ENCODE measurements around the gene PRKCE. TPM values are rescaled to one million over a fixed set of nuclear protein-coding genes. Genes with fewer than 3 reads are reported as not detected.

Gene PRKCE
- total RNA-seq, 1 experiment from 2014 or later, result 4.4 TPM

- Histone ChIP-seq H3K36me3 (ENCODE audit: control insufficient read depth, insufficient read depth, low read length) (no peaks in the 10 kb centered on the region), H3K4me3 (ENCODE audit: low read depth, low read length) (no peak overlapping the region), H3K4me1 (peaks cover 24% of the 10 kb centered on the region), H3K9me3 (no peaks in the 10 kb centered on the region), H3K27me3 (replicated peaks; ENCODE audit: control insufficient read depth, insufficient read depth, low read length) (no peaks in the 10 kb centered on the region)
- H3K36me3 Mint-ChIP-seq (ENCODE audit: insufficient read depth, unreplicated experiment), result no peaks in the 10 kb centered on the region
- no peaks in the 10 kb centered on the region for H3K9me3 Mint-ChIP-seq (ENCODE audit: unreplicated experiment)
- intact Hi-C loops (cut with micrococcal nuclease; ENCODE audit: unreplicated experiment), result no loop called here
- DNase-seq, result no peak
- POLR2A ChIA-PET, result no interaction called here
- no peak for TF ChIP-seq CTCF (IDR thresholded peaks at IDR 0.05; ENCODE audit: insufficient read depth in 1 of 2, low read depth in 1 of 2, low read length in 1 of 2, severe bottlenecking in 1 of 2, unreplicated experiment in 1 of 2)
- H3K27ac Mint-ChIP-seq (ENCODE audit: unreplicated experiment), result no peak overlapping the region
- peaks cover 19% of the 10 kb centered on the region for H3K4me1 Mint-ChIP-seq (ENCODE audit: low read depth, unreplicated experiment)
- no TSS peak for BruUV-seq (replicated peaks)
- H3K27me3 Mint-ChIP-seq (ENCODE audit: insufficient read depth, unreplicated experiment), result no peaks in the 10 kb centered on the region
- CTCF ChIA-PET, result interaction anchor here (1.3 kb wide), 1 partner anchor 10 kb away, joined by 4 read pairs; no protein-coding TSS in a partner anchor
- H3K4me3 Mint-ChIP-seq (ENCODE audit: unreplicated experiment), result no peak overlapping the region
These were observed 271.1 kb downstream of the PRKCE start for GRCh38 chr2:45922577-45922988.

GRCh38 chr2:45923701-45924100 is 272.2 kb downstream of the PRKCE start:
- intact Hi-C loops (cut with micrococcal nuclease; ENCODE audit: unreplicated experiment), result no loop called here
- CTCF ChIA-PET, result no interaction called here
- BruUV-seq (replicated peaks), result no TSS peak
- H3K27me3 ChIP-seq (replicated peaks; ENCODE audit: control insufficient read depth, insufficient read depth, low read length), result no peaks in the 10 kb centered on the region
- H3K9me3 Mint-ChIP-seq (ENCODE audit: unreplicated experiment), result no peaks in the 10 kb centered on the region
- no peaks in the 10 kb centered on the region for H3K36me3 ChIP-seq (ENCODE audit: control insufficient read depth, insufficient read depth, low read length)
- no peak overlapping the region for H3K4me3 Mint-ChIP-seq (ENCODE audit: unreplicated experiment)
- no peaks in the 10 kb centered on the region for H3K27me3 Mint-ChIP-seq (ENCODE audit: insufficient read depth, unreplicated experiment)
- peaks cover 23% of the 10 kb centered on the region for H3K4me1 ChIP-seq
- no peaks in the 10 kb centered on the region for H3K36me3 Mint-ChIP-seq (ENCODE audit: insufficient read depth, unreplicated experiment)
- no peak for TF ChIP-seq CTCF (IDR thresholded peaks at IDR 0.05; ENCODE audit: insufficient read depth in 1 of 2, low read depth in 1 of 2, low read length in 1 of 2, severe bottlenecking in 1 of 2, unreplicated experiment in 1 of 2)
- POLR2A ChIA-PET, result no interaction called here
- peak overlapping the region; percentile 10 for H3K27ac Mint-ChIP-seq (ENCODE audit: unreplicated experiment)
- no peak overlapping the region for H3K4me3 ChIP-seq (ENCODE audit: low read depth, low read length)
- DNase-seq, result peak in 1 of 2 experiments; percentile 19
- peaks cover 19% of the 10 kb centered on the region for H3K4me1 Mint-ChIP-seq (ENCODE audit: low read depth, unreplicated experiment)
- no peaks in the 10 kb centered on the region for H3K9me3 ChIP-seq

- Histone ChIP-seq H3K36me3 (ENCODE audit: control insufficient read depth, insufficient read depth, low read length) (no peaks in the 10 kb centered on the region), H3K4me3 (ENCODE audit: low read depth, low read length) (no peak overlapping the region), H3K9me3 (no peaks in the 10 kb centered on the region), H3K27me3 (replicated peaks; ENCODE audit: control insufficient read depth, insufficient read depth, low read length) (no peaks in the 10 kb centered on the region), H3K4me1 (peaks cover 10% of the 10 kb centered on the region)
- no TSS peak for BruUV-seq (replicated peaks)
- Mint-ChIP-seq H3K4me3 (ENCODE audit: unreplicated experiment) (no peak overlapping the region), H3K4me1 (ENCODE audit: low read depth, unreplicated experiment) (peaks cover 8% of the 10 kb centered on the region), H3K9me3 (ENCODE audit: unreplicated experiment) (no peaks in the 10 kb centered on the region), H3K27me3 (ENCODE audit: insufficient read depth, unreplicated experiment) (no peaks in the 10 kb centered on the region), H3K36me3 (ENCODE audit: insufficient read depth, unreplicated experiment) (no peaks in the 10 kb centered on the region), H3K27ac (ENCODE audit: unreplicated experiment) (no peak overlapping the region)
- ChIA-PET POLR2A (no interaction called here), CTCF (no interaction called here)
- no peak for DNase-seq
- no peak for TF ChIP-seq CTCF (IDR thresholded peaks at IDR 0.05; ENCODE audit: insufficient read depth in 1 of 2, low read depth in 1 of 2, low read length in 1 of 2, severe bottlenecking in 1 of 2, unreplicated experiment in 1 of 2)
- intact Hi-C loops (cut with micrococcal nuclease; ENCODE audit: unreplicated experiment), result no loop called here
These were observed 273.6 kb downstream of the PRKCE start for GRCh38 chr2:45925026-45925425.

Data from Caco-2 (cell line).